IPS-11a (cell line): ENCODE measurements around the gene PPM1L.
"Not testable (repeated sequence)": the region's sequence is repeated elsewhere in the genome, so short reads cannot be mapped to it uniquely, and the experiment has no call there.

Source experiments
- H3K4me3 ChIP-seq: one replicate; pipeline ENCODE4 v1.5.1; 2013; ENCODE audit warnings: low read depth, low read length, control low read depth

PPM1L gene

DNA sequence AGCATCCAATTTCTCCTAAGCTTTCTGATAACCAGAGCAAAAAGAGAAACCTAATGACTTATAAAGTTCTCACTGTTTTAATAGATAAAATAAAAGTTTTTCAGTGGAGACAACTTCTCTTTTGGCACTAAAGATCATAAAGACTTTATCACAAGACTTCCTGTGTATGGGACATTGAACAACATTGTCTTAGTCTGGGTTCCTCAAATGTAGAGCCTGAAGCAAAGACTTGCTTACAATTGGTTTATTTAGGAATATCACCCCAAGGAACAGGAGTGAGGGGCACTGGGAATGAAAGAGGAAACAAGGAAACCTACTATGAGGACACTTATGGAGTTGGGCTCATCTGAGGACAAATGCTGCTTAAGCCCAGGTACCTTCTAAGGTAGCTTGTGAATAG, 221.7 kb downstream of the PPM1L start:
- no peak overlapping the region for H3K4me3 ChIP-seq

DNA sequence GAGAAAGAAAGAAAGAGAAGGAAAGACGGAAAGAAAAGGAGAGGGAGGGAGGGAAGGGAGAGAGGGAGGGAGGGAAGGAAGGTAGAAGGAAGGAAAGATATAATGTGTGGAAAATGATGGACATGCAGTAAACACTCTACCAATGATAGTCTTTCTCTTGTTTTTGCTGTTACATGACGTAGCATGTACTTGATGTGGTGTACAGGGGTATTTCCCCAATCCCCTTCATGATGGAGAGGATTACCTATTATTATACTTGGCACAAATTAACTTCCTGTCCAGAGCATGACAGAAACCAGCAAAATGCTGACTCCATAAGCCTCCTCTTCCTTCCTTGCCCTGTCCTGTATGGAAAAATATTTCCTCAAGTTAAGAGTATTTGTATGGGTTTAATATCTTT, 224.7 kb downstream of the PPM1L start:
- H3K4me3 ChIP-seq, result no peak overlapping the region

DNA sequence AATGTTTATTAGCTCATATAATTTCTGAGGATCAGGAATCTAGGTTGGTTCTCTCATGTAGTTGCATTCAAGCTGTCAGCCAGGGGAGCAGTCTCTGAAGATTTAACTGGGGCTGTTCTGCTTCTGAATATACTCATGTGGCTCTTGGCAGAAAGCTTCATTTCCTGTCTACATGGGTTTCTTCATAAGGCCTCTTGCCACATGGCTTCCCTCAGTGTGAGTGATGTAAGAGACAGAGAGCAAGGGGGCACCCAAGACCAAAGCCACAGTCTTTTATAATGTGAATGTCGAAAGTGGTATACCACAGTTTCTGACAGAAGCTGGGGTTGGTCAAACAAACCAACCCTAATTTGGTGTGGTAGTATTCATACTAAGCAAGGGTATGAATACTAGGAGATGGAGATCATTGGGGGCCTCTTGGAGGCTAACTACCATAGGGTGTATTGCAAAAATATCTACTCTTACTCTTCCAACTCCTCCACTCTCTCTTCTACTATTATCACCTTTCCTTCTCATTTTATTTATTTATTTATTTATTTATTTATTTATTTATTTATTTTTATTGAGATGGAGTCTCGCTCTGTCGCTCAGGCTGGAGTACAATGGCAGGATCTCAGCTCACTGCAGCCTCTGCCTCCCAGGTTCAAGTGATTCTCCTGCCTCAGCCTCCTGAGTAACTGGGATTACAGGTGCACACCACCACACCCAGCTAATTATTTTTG, 225.3 kb downstream of the PPM1L start:
- no peak overlapping the region for H3K4me3 ChIP-seq

DNA sequence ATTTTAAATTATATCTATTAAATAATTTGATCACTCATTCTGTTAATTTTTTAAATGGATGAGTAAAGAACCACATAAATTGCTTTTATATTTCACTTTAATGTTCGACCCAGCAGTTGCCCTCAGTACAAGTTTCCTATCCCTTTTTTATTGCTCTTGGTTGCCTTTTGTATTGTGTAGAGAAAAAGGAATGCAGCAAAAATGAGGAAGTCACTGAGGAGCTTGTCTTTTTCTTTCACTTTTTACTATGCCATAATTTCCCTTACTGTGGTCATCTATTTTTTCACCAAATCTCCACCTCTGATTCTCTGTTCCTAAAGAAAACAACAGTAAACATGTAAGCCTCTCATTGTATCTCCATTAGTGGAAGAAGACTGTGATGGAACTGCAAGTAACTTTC, 226.5 kb downstream of the PPM1L start:
- H3K4me3 ChIP-seq, result no peak overlapping the region

DNA sequence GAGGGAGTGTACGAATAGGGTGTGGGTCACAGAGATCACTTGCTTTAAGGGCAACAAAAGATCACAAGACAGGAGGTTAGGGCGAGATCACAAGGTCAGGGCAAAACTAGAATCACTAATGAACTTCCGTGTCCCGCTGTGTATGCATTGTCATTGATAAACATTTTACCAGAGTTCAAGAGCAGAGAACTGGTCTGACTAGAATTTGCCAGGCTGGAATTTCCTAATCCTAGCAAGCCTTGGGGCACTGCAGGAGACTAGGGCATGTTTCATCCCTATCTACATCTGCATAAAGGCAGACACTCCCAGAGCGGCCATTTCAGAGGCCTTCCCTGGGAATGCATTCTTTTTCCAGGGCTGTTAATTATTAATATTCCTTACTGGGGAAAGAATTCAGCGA, 227.9 kb downstream of the PPM1L start:
- H3K4me3 ChIP-seq, result not testable (repeated sequence)

DNA sequence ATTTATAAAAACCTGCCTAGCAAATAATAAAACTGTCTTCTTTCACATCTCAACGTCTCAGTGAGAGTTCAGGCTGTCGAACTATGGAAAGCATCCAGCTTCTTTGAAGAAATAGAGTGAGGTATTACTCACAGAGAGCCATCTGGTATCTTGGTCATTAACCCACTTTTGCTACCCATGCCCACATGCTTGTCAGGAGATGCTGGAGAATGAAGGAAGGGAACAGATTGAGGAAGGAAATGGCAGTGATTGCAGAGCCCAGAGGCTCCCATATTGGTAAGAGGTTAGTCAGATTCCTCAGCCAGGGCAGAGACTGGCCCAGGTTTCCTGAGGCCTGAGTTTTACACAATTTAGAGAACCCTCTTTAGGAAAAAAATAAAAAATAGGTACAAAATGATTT, 230.0 kb downstream of the PPM1L start:
- no peak overlapping the region for H3K4me3 ChIP-seq

DNA sequence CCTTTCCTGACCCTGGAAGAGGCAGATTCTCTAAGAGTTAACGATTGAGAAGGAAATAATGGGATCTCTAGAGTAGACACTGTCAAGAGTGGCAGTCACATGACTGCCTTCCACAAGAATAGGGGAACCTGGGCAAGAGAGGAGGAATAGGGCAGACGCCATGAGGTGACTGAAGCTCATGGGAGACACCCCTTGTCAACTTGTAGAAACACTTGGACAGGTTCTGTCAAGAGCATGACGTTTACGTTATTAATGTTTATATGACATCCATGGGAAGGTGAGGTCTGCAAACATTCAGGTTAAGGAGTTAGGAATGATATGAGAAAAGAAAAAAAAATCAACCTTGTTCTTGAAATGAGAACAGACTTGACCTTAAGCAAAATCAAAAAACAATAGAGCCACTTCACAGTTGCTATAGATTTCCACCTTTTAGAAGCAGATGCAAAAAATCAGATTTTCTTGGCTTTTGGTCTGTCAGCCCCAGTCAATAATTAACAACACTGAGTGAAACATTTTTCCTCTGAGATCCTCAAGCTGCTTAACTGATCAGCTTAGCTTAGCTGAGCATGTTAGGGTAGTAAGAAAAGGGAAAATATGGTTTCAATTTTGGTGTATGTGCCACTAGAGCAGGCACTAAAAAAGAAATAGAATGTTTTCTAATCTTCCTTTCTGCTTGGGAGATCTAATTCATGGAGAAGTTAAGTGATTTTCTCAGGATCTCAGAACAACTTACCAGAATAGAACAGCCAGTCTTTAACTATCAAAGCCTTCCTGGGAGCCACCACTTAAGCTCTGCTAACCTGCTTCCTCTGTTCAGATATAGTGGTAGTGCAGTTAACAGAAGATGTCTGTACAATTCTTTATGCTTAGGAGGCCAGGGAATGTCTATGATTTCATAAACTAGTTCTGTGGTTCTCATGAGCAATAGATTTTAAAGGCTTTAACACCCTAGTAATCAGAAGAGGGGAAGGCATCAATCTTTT, 232.2 kb downstream of the PPM1L start:
- no peak overlapping the region for H3K4me3 ChIP-seq

DNA sequence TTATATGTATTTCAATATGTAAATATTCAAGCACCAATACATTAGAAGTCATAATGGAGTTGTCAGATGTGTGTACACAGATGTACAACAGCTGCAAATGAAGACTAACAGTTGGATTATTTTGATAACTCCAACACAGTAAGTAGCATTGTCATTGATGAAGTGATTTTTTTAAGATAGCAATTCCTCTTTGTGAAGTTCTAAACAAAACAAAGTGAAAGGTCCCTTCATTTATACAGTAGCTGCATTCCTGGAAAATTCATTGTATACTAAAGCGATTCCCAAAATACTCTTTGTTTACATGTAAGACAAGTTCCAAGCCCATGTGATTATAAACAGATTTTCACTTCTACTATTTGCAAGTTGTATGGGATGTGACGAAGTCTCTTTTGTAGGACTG, 234.4 kb downstream of the PPM1L start:
- no peak overlapping the region for H3K4me3 ChIP-seq

DNA sequence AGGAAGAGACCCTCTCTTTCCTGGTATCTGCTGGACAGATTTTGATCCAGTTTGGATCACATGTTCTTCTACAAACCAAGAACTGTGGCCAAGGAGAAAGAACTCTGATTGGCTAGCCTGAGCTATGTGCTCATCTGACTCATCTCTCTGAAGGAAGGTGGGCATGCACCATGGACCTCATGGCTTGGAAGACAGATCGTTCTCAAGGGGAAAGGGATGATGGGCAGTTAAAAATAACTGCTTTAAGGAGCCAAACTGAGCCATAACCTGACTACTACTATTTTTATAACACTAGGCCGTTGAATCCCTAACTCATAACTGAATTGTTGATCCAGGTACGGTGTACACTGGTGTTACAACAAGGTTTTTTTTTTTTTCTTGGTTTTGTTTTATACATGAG, 236.7 kb downstream of the PPM1L start:
- no peak overlapping the region for H3K4me3 ChIP-seq

DNA sequence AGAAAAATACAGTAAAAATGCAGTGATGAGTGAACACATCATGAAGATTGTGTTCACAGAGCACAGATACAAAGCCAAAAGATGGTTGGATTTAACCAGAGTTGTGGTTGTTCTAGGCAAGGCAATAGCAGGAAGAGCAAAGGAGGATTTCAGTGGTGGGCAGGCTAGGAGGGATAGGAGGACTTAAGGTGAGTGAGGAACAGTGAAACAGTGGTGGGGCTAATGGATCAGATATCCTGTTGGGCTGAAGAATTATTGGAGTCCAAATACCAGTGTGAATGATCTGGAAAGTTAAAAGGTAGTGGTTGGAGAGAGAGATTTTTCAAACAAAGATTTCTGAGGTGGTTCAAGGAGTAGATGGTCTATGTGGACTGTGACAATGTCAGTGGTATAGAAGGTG, 240.8 kb downstream of the PPM1L start:
- no peak overlapping the region for H3K4me3 ChIP-seq

DNA sequence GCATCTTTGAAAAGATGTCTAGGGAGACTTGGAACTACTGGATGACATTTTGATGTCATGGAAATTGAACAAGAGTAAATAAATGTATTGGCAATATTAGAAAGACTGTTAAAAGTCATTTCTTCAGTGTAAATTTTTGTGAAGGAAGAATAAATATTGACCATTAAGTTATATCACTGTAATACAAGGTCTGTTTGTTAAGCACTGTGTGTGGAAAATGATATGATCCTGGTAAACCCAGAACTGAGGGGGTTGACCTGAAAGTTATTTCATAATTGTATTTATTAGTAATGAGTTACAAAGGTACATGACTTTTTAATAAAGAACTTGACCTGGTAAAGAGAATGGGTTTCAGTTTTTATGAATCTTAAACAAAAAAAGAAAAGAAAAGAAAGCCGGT, 242.6 kb downstream of the PPM1L start:
- no peak overlapping the region for H3K4me3 ChIP-seq

DNA sequence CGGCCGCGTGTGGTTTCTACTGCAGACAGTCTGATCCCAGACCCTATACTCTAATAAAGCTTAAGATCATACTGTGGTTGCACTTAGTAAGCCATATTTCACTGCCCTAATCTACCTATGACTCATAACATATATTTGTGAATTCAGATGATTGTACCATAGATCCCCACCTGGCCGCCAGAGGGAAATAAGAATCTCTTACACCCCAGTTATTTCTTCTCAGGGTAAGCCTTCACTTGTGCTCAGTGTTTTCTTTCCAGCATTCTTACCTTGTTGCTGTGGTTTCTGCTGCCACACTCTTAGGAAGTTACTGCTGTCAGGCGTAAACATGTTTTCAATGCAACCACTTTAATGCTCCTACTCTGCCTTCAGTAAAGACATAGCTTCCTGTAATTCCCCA, 243.2 kb downstream of the PPM1L start:
- H3K4me3 ChIP-seq, result no peak overlapping the region

DNA sequence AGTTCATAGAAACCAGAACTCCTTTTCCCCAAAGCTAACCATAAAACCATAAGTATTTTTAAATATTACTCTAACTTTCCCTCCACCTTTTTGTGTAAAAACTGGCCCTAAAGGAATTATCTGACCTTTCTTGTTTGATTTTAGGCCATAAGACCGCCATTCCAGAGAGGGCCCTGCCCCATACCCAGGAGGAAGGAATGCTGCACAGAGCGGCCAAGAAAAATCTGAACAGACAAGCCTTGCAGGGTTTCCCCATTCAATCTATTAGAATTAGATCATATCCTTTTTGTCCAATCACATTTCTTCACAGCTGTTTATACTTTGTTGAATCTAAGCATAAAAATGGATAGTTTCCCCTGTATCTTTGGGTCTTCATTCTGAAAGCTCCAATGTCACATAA, 252.1 kb downstream of the PPM1L start:
- no peak overlapping the region for H3K4me3 ChIP-seq

DNA sequence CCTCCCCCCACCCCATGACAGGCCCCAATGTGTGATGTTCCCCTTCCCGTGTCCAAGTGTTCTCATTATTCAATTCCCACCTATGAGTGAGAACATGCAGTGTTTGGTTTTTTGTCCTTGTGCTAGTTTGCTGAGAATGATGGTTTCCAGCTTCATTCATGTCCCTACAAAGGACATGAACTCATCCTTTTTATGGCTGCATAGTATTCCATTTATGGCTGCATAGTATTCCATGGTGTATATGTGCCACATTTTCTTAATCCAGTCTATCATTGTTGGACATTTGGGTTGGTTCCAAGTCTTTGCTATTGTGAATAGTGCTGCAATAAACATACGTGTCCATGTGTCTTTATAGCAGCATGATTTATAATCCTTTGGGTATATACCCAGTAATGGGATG, 254.1 kb downstream of the PPM1L start:
- not testable (repeated sequence) for H3K4me3 ChIP-seq

DNA sequence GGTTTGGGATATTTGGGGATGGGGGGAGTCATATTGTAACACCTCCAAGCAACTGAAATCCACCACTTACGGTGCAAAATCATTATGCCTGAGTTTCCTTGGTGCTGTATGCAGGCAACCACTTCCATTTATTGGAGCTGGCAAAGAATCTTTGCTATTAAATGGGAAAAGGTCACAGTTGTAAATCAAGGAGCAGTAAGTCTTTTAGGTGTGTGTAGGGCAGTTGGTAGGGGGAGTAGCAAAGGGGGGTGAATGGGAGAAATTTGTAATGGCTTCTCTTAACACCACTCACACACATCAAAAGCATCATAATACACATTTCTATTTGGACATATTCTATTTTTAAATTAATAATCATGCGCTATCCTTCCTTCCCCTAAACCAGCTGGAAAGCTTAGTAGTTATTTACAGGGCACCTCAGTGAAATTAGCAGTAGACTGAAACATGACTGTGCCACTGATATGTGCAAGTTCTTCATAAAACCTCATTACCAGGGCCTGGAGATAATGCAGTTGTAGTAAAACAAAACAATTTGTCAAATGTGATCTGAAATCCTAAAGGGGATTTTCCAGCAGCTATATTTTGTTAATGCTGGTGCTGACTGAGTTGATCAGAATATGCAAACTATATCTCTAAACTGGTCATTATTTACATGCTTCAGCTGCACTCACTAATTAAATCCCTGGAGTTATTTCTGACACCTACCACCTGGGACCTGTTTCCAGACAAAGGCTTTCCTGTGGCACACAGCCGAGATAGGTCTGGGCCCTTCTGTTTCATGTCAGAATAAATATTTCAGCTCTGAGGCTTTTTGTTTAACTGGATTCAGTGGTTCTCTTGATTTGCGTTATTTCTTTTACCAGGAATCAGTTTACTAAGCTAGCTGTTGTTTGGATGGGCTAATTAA, 259.1 kb downstream of the PPM1L start:
- H3K4me3 ChIP-seq, result no peak overlapping the region

DNA sequence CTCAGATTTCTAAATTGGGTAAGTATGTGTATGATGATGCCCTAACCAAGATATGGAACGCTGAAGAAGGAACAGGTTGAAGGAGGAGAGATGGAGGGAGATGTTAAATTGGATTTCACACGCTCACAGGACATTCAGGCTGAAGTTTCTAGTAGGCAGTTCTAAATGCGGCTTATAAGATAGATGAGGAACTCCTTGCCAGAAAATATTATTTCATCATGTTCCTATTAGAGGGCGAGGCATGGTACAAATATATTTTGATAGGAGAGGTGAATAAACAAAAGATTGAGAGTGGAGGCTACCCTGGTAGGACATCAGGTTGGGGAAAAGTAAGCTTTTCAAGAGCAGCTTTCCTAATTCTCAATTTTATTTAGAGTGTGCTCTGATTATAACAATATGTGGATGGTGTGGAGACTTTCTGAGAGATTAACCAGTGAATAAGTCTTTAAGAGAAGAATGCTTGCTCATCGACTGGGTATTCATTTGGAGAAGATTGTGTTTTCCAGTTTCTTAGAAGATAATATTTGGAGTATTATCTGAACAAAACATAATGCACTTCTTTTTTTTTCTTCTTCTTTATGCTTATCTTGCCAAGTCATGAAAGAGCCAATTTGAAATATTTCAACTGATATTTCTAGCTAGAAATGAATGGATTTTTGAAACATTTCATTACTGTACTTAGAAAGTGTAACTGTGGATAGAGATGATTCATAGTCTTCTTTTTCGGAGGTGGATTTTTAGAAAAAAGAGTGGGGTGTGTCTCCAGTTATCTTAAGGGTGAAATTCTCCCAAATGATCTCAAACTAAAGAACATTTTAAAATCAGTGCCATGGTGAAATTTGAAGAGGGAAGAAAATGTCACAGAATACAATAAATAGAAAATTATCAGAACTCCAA, 260.6 kb downstream of the PPM1L start:
- no peak overlapping the region for H3K4me3 ChIP-seq

DNA sequence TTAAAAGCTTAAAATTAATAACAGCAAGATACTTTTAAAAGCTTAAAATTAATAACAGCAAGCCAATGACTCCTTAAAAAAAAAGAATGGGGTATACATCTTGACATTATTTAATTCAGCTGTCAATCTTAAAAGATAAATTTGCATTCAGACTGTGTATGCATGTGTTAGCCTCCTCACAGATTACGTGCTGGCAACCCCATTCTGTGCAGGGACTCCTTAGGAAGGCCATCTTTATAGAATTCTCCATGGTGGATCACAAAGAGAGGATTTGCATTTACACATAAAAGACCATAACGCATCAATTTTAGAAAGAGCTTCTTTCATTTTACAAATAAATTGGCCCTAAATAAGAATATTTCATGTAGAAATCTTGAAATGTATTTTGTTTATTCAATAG, 261.9 kb downstream of the PPM1L start:
- H3K4me3 ChIP-seq, result no peak overlapping the region

DNA sequence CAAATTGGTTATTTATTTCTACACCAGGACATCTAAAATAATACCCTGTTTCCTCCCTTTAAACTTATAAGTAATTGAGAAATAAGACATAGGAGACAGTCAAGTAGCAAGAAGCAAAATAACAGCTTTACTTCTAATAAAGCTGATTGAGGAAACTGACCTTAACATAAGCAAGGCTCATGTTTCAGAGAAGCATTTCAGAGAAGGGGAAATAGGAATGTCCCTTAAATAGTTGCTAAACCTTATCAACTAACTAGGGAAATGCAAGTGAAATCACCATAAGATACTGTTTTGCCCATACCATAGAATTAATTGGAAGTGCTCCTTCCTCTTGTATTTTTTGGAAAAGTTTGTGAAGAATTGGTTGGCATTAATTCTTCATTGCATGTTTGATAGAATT, 264.2 kb downstream of the PPM1L start:
- no peak overlapping the region for H3K4me3 ChIP-seq

DNA sequence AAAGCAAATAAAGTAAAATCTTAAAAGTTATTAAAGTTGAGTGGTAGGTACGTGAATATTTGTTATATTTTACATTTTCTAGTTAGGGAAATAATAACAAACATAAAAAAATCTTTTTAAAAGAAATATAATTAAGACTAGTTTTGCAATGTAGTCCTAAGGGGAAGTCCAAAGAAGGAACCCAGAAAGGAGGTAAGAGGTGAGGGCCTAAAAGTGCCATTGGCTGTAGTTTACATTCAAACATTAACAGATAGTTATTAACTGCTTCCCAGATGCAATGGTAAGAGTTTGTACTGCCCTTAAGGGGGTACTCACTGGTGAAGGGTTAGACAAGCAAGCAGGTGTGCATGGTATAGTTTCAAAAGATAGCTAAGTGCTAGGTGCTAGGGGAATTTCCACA, 269.9 kb downstream of the PPM1L start:
- no peak overlapping the region for H3K4me3 ChIP-seq
